ENCODE results near the gene MBD5. TPM values are rescaled to one million over a fixed set of nuclear protein-coding genes. Genes with fewer than 3 reads are reported as not detected.

The MBD5 gene
- total and polyA plus RNA-seq, 8 donors = 3.2 to 173 (median 26.5) TPM

DNA sequence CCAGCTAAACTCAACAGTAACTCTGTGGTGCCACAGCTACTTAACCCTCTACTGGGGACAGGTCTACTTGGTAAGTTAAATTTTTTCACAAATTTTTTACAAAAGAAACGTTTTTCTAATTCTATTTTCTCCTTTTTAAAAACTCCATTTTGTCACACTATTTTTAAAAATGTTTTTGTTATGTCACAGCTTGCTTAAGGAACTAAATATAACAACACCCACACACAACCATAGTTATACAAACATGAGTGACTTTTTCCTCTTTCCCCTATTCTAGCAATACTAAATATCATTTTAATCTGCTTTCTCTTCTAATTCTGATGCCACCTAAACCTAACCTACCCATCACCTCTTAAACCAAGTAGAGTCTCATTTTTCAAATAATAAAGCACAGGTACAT, 463.2 kb downstream of the MBD5 start:
- H3K36me3 ChIP-seq = peaks cover 0 to 8% (median 3%) of the 10 kb centered on the region in 4 donors
- H3K9me3 ChIP-seq = no peaks in the 10 kb centered on the region
- DNase-seq = no peak
- TF ChIP-seq, protein P1, sequence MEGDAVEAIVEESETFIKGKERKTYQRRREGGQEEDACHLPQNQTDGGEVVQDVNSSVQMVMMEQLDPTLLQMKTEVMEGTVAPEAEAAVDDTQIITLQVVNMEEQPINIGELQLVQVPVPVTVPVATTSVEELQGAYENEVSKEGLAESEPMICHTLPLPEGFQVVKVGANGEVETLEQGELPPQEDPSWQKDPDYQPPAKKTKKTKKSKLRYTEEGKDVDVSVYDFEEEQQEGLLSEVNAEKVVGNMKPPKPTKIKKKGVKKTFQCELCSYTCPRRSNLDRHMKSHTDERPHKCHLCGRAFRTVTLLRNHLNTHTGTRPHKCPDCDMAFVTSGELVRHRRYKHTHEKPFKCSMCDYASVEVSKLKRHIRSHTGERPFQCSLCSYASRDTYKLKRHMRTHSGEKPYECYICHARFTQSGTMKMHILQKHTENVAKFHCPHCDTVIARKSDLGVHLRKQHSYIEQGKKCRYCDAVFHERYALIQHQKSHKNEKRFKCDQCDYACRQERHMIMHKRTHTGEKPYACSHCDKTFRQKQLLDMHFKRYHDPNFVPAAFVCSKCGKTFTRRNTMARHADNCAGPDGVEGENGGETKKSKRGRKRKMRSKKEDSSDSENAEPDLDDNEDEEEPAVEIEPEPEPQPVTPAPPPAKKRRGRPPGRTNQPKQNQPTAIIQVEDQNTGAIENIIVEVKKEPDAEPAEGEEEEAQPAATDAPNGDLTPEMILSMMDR (IDR thresholded peaks at IDR 0.05) = no peak
- TF ChIP-seq POLR2A (IDR thresholded peaks at IDR 0.05) (no peak), POLR2AphosphoS5 (IDR thresholded peaks at IDR 0.05) (no peak), EP300 (IDR thresholded peaks at IDR 0.05) (no peak)
- intact Hi-C loops (cut with DNase I; ENCODE audit: low total_unique reads) = no loop called here
- H3K4me3 ChIP-seq = no peak overlapping the region
- WGBS, 5 donors = 37 to 58% (median 46%) methylated on average over 1 of the region's 1 CpG
- H3K4me1 ChIP-seq = no peaks in the 10 kb centered on the region
- H3K27ac ChIP-seq = no peak overlapping the region
- no peaks in the 10 kb centered on the region for H3K27me3 ChIP-seq

DNA sequence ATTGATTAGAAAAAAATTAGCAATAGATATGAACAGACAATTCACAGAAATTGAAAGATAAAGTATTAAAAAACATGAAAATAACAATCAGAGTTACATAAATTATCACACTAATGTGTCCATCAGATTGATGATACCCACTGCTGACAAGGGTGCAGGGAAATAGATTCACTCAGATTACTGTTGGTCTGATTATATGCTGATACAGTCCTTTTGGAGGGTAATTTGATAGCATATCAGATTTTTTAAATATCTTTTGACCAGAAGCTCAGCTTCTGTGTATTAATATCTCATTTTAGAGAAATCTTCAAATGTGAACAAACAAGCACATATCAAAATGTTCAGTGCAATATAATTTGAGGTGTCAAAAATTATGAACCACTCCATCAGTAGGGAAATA, 465.8 kb downstream of the MBD5 start:
- H3K4me1 ChIP-seq = no peaks in the 10 kb centered on the region
- DNase-seq = no peak
- H3K27me3 ChIP-seq = no peaks in the 10 kb centered on the region
- H3K27ac ChIP-seq = no peak overlapping the region
- TF ChIP-seq POLR2A (IDR thresholded peaks at IDR 0.05) = no peak
- TF ChIP-seq, protein P1 (IDR thresholded peaks at IDR 0.05) = no peak
- TF ChIP-seq POLR2AphosphoS5 (IDR thresholded peaks at IDR 0.05) = no peak
- no peak for TF ChIP-seq EP300 (IDR thresholded peaks at IDR 0.05)
- no peaks in the 10 kb centered on the region for H3K9me3 ChIP-seq
- no peak overlapping the region for H3K4me3 ChIP-seq
- peaks cover 0 to 22% (median 18%) of the 10 kb centered on the region in 4 donors for H3K36me3 ChIP-seq
- intact Hi-C loops (cut with DNase I; ENCODE audit: low total_unique reads) = no loop called here

GRCh38 chr2:148487439-148487838, 466.5 kb downstream of the MBD5 start:
- intact Hi-C loops (cut with DNase I; ENCODE audit: low total_unique reads) = no loop called here
- Histone ChIP-seq H3K27ac (no peak overlapping the region), H3K27me3 (no peaks in the 10 kb centered on the region), H3K4me3 (no peak overlapping the region), H3K9me3 (no peaks in the 10 kb centered on the region), H3K36me3 (peaks cover 0 to 22% (median 18%) of the 10 kb centered on the region in 4 donors), H3K4me1 (no peaks in the 10 kb centered on the region)
- no peak for DNase-seq
- no peak for TF ChIP-seq POLR2AphosphoS5 (IDR thresholded peaks at IDR 0.05)
- no peak for TF ChIP-seq POLR2A (IDR thresholded peaks at IDR 0.05)
- no peak for TF ChIP-seq EP300 (IDR thresholded peaks at IDR 0.05)
- TF ChIP-seq, protein P1 (IDR thresholded peaks at IDR 0.05) = no peak
- WGBS, 5 donors = 90 to 97% (median 92%) methylated on average over 3 of the region's 3 CpGs

- Histone ChIP-seq H3K27me3 (no peaks in the 10 kb centered on the region), H3K36me3 (peaks cover 0 to 18% (median 14%) of the 10 kb centered on the region in 4 donors), H3K27ac (no peak overlapping the region), H3K9me3 (no peaks in the 10 kb centered on the region), H3K4me3 (no peak overlapping the region), H3K4me1 (no peaks in the 10 kb centered on the region)
- DNase-seq = no peak
- TF ChIP-seq POLR2AphosphoS5 (IDR thresholded peaks at IDR 0.05) (no peak), EP300 (IDR thresholded peaks at IDR 0.05) (no peak), POLR2A (IDR thresholded peaks at IDR 0.05) (no peak)
- TF ChIP-seq, protein P1 (IDR thresholded peaks at IDR 0.05) = no peak
- WGBS, 5 donors = 86 to 99% (median 96%) methylated on average over 4 of the region's 4 CpGs
- intact Hi-C loops (cut with DNase I; ENCODE audit: low total_unique reads) = no loop called here
Measured at GRCh38 chr2:148490840-148491439, 470.0 kb downstream of the MBD5 start.

All from stomach (tissue), 9 donors.